RPMI8226 (cell line): ENCODE results near the gene IL18BP.
A peak's percentile ranks its signal among the peaks of the same experiment; 100 is the strongest.

ENCODE experiments used
- DNase-seq: peaks from one replicate; pipeline ENCODE4 v3.0.0-alpha.2; 2015

The IL18BP gene

DNA sequence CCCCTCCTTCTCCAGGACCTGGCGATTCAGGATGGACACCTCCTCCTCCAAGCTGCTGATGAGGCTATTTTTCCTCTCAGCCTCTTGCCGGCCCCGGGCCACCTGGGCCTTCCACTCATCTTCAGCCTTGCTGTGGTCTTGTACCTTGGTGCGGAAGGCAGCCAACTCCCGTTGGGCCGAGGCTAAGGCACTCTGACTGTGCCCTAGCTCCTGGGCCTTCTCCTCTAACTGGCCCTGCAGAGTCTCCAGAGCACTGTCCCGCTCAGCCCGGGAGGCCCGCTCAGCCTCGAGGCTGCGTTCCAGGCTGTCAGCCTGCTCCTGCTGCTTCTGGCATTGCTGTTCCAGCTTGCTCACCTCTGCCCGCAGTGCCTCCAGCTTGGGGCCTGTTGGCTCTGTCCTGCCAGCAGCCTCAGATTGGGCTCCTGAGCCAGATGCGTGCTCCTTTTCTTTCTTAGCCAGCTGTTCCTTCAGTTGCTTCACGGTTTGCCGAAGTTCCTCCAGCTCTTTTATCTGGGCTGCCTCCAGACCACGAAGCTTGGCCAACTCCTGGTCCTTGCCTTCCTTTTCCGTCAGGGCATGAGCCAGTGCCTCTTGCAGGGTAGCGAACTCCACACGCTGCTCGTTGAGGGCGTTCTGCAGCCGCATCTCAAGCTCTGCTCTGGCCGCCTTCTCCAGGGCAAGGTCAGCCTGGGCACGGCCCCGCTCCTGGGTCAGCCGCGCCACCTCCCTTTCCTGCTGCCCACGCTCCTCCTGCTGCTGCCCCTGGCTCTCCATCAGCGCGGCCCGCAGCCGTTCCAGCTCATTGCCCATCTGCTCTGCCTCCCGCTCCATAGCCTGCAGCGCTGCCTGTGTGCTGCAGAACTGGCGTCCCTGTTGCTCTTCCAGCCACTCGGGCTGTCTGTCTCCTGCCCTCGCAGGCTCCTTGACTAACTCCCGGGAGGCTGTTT is 15.3 kb downstream of the IL18BP start:
- no peak for DNase-seq

DNA sequence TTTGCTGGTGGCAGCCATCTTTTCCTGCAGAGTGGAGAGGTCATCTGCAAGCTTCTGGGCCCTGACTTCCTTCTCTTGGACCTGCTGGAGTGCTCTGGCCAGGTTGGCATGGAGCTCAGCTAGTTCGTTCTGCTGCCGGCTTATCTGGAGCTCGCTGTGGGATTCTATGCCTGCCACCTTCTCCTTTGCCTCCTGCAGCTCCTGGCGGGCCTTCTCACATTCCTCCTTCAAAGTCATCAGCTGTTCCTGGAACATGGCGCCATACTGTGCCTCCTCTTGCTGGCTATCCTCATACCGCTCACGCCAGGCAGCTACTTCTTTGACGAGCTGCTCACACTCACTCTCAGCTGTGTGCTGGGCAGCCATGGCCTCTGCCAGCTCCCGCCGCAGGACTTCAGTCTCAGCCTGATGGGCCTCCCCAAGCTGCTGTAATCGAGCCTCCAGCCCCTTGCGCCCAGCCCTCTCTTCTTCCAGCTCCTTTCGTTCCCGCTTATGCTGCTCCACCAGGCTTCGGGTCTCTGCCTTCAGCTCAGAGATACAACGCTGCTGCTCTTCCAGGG is 16.1 kb downstream of the IL18BP start:
- no peak for DNase-seq

DNA sequence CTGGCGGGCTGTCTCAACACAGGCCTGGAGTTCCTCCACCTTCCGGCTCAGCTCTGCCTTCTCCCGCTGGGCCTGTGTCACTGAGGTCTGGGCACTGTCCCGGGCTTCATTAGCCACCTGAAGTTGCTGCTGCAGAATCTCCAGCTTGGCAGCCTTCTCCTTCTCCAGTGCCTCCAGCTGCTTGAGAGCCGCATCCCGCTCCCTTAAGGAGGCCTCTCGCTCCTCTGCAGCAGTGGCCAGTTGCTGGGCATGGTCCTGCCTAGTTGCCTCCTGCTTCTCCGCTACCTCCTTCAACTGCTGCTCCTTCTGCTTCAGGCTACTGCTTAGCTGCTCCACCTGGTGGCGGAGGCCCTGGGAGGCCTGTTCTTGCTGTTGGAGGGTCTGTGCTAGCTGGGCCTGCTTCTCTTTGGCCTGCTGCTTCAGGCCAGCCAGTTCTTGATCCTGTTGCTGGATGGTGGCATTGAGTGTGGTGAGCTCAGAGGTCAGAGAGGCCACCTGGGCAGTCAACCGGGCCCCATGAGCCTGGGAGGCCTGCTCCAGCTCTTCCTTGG is 16.9 kb downstream of the IL18BP start:
- no peak for DNase-seq

DNA sequence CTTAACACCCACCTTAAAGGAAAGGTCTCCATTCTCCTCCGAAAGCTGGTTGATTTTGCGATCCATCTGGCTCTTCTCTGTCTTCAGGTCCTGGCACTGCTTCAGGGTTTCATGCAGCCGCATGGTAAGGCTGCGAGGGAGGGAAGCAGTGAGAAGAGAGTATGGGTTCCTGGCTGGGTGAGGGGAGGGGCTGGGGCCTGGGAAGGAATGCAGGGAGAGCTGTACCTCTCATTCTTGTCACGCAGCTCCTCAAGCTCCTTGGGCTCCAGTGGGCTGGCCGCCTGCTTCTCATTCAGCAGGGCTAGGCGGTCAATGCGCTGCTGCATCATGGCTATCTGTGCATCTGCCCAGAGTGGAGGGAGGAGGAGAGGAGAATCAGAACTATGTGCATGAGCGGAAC is 19.5 kb downstream of the IL18BP start:
- no peak for DNase-seq

DNA sequence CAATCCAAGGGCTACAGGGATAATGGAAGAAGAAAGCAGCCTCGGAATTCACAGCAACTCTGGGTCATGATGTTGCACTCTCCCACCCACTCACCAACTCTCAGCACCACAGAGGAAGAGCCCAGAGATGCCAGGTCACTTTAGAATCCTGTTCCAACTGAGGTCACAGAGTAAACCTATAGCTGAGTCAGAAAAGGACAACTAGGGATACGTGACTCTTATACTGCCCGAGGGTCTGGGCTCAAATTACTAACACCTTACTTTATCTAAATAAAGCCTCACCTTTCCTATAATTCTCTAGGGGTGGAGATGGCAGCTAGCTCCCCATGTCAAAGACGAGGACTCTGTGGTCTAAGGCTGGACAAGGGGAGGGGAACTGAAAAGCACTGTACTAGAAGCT is 24.6 kb downstream of the IL18BP start:
- no peak for DNase-seq

DNA sequence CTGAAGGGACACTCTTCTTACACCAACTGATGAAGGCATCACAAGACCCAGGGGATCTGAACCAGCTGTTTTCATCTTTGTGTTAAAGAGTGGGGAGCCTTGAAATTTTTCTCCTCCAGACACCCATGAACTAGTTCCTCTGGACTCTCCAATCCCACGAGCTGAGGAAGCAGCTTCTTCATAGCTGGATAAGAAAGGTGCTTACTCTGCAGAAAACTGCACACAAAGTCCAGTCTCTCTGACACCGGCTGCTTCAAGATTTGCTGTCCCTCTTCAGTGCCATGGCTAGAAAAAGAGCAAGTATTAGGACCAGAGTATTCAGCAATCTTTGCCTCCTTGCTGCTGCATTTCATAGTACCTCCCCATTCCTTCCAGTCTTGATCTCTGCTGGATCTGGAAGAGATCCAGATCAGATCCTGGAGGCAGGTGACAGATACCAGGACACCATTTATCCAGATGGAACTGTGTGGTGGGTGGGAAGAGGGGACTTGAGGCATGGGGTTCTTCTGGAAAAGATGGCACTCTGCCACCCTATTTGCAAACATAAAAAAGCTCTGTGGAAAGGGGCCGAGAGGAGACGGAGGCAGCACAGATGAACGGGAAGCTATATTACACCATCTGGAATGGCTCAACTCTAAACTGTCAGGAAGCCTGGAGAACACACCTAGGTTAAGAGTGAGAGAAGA is 25.5 kb downstream of the IL18BP start:
- DNase-seq, result no peak

DNA sequence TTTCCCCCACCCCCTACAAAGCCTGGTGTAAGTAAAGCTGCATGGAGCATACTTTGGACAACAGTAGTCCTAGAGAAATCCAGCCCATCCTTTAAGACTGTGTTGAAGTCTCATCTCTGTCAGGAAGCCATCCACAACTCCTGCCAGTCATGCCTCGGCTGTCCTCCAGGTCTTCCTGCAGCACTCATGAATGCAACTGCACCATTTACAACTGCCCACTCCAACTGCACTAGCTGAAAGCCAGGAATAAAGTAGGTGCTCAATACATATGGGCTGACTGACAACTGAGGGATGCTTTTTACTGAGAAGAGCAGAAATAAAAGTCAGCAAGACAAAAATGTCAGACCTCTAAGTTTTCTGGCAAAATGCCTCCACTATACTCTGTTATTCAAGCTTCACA is 27.4 kb downstream of the IL18BP start:
- no peak for DNase-seq

DNA sequence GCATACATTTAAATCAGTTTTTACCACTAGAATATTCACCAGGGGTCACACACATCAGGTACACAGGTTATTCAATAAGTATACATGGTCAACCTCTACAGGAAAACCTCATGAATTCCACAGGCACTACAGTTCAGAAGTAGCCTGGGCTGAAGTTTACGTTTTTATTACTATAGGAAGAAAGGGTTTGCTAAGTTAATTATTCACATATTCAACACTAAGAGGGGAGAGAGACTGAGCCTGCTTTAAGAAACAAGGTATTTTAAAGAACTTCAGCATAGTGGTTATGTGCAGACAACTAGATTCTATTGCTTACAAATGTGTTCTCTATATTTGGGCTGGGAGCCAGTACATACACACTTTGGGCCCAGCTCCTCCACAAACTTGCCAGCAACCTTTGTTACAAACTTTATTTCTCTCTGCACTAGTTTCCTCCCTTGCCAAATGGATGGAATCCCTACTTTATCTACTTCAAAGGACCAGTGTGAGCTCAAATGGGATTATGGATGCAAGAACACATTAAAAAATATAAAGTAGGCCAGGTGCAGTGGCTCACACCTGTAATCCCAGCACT is 31.9 kb downstream of the IL18BP start:
- no peak for DNase-seq

DNA sequence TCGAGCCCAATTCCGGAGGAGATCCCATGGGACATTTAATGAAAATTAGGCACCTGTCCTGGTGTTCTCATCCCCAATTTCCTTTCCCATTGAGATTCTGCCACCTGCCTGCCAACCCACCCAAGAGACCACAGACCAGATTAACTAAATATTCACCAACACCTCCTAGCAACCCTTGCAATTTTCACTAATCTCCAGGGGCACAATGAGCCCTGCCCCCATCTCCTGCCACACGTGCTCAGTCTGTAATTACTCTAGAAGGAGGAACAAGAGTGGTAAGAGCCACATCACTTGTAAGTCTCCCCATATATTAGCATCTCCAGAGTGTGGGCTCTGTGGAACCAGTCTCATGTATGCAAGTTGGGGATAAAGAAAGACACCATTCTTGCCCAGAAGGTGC is 38.0 kb downstream of the IL18BP start:
- no peak for DNase-seq

DNA sequence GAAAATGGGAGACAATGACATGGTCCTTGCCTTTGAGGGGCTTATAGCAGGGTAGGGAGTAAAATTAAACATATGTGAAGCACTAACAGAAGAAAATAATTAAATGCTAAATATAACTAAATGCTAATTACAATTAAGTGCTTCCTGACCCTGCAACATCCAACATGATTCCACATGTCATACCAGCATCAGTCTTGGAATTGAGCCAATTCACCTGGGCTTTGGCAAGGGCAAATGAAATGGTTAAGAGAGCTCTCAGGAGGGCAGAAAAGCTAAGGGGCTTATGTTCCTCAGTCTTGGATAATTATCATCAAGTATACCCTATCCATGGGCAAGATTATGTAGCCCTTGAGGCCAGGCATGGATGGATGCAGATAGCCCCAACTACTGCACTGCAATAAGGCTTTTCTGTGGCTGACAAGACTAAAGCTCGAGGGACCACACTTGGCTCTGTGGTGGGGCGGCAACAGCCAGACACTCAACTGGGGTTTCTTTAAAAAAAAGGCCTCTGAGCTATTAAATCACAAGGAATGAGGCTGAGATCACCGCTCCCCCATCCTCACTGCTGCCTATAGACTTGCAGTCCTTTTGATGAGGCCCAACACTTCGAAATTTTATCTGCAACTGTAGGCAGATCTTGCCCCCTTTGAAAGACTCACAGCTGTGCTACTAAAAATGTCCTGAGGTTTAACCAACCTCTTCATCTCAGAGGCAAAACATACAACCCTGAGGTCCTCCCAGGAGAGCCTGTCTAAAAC is 39.0 kb downstream of the IL18BP start:
- DNase-seq, result no peak

DNA sequence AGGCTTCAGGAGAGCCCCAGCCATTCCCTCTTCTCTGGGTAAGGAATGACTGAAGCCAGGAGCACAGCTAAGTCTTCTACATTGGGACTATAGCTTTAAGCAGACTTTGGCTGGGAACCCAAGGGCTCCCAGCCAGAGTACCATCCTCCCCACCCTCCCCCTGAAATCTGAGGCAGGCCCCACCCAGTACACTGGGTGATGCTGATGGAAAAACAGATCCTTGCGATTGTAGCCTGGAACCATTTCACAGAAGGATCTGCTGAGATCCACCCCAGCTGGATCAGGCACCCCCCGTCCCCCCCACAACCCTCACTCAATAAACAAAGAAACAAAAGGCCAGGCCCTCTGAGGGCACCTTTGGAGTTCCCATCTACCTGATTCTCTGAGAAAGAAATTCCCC is 39.8 kb downstream of the IL18BP start:
- no peak for DNase-seq

DNA sequence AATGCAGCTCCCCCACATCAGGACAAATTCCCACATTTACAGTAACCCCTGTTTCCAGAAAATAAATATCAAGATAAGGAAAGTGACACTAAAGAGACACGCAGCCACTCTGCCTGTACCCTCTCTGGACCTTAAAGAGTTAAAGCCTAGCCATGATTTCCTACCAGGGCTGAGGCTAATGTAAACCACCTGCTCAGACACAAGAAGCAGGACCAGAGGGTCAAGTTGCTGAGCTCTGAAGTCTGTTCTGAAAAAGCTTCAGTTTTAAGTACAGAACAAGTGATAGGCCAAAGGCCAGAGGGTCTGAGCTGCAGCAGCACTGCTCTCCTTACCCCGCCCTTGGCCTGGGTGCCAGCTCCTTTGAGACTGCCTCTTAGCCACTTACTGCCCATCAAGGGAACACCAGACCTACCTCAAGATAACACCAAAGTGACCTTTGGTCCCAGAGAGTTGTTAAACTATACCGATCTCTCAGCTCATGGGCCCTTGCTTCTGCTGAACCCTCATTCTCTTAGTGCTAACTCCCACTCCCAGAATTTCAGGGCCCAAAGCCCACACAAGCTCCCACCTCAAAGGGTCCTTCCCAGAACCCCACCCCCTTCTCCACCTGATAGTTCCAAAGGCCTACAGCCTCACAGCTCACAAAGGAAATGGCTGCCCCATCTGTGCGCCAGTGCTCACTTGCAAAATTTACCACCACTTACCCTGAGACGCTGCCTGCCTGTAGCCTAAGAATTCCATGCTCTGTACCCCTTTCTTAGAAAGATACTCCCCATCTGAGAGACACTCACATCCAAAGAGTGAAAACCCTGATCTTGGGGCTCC is 40.5 kb downstream of the IL18BP start:
- no peak for DNase-seq

DNA sequence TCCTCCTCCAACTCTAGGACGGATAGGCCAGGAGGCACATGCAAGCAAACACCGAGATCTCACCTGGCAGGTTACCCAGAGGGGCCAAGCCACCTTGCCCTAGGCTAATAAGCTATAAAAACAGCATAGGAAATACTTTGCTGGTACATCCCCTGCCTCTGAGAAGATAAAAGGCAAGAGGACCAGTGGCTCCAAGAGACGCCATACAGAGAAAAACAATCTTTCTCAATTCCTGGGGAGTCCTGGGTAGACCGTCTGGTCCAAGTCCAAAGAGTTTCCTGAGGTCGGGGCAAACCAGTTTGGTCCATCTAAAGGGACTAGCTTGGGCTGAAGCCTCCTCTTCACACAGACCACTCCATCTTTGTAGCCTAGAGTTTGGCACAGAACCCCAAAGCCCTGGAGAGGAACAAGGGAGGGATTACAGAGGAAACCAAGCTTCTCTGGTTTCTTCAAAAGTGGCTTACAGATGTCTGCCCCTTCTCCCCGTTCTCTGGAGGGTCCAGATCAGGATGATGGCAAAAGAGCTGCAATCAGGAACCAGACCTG is 41.2 kb downstream of the IL18BP start:
- no peak for DNase-seq

DNA sequence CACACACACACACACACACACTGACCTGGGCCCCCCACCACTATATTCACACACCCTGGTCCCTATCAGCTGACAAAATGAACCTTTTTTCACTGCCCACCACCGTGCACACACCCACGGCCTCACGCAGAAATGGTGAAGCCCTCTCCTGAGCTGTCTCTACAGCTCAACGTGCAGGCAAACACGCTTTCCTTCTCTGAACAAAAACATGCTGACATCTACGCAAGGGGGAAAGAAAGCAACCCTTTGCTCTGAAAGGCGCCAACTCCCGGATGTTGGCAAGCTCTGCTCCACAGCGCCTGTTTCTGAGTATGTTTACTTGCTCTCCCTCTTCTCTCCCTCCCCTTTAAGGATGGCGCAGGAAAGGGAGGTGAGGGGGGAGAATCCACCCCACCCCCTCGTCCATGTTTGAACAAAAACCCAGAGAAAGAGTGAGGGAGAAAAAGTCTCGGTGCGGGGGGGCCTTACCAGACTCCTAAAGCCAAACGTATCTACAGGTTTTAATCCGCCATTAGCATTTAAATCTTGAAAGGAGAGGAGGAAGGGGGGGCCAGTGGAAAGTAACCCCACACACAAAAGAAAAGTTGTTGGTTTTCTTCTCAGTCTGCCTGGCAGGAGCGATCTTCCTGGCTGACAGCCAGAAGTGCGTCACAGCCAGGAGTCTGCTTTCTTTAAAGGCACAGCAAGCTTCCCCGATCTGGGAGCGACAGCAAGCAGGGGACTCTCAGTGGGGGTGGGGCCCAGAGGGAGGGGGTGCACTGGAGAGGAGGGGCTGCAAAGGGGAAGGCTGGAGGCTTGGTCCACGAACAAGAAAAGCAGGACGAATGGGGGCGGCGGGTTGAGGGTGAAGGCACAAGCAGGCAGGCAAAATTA is 42.0 kb downstream of the IL18BP start:
- peak; percentile 90 for DNase-seq

DNA sequence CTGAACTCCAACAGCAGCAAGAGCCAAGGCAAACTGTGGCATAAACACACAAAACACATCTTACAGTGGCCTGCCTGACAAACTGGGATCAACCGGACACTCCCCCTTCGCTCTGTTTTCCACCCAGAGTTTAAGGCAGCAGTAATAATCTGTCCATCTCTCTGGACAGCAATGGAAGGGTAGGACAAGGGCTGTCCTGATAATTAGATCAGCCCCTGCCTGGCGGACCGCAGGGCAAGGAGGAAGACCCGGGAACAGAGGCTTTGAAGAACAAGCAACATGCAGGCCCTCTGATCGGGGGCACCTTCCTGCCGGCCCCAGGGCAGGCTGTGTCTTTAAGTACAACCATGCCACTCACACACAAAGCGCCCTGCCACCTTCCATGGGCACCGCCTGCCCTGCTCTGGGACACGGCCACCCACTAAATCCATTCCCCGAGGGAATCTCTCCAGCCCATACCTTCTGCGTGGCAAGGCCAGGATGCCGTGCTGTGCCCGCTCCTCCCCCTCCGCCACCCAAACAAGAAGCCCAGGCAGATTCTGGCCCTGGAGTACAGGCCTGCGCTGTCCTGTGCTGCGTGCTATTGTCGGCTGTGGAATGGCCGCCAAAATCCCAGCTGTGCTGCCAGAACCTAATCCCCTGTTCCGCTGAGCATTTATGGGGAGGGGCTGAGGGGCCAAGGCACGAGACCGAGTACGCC is 42.8 kb downstream of the IL18BP start:
- DNase-seq, result peak; percentile 47

DNA sequence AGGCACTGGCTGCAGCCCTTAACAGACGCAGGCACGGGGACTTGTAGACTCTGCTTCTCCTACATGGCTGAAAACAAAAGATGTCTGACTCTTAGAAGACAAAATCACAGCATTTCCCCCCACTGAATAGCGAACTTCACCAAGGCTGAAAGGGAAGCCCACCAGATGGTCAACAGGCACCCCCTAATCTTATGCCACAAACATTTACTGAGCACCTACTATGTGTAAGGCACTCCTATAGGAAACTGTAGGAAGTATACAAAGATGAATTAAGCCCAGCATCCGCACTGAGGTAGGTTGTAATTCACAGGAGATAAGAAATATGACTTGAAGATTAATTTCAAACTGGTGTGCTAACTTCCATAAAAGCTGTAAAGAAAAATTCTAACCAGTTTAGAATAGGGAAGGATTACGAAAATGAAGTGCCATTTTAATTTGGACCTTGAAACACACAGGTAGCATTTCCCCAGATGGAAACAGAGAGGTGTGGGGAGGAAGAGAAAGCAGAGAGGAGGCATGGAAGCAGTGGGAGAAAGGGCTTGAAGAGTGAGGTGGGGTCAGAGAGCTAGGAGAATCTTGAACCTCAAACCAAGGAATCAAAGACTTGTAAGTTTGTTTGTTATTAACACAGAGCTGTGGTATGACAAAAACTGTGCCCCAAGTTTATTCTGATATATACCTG is 43.5 kb downstream of the IL18BP start:
- DNase-seq, result no peak

DNA sequence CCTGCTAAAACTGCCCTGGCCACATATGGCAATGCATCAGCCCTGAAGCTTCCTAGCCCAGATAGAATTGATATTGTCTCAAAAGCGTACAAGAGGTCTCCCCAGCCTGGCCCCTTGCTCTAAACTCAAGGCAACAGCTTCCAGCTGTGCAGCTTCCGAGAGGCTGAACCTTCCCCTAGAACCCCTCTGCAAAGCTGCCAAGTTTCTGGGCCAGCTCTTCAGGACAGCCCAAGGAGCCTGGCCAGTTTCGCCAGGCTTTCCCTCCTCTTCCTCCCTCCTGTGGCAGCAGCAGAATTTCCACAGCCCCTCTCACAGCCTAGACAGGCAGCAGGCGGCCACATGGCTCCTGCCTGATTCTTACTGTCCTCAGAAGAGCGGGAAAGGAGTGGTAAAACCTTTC is 47.1 kb downstream of the IL18BP start:
- DNase-seq, result no peak

DNA sequence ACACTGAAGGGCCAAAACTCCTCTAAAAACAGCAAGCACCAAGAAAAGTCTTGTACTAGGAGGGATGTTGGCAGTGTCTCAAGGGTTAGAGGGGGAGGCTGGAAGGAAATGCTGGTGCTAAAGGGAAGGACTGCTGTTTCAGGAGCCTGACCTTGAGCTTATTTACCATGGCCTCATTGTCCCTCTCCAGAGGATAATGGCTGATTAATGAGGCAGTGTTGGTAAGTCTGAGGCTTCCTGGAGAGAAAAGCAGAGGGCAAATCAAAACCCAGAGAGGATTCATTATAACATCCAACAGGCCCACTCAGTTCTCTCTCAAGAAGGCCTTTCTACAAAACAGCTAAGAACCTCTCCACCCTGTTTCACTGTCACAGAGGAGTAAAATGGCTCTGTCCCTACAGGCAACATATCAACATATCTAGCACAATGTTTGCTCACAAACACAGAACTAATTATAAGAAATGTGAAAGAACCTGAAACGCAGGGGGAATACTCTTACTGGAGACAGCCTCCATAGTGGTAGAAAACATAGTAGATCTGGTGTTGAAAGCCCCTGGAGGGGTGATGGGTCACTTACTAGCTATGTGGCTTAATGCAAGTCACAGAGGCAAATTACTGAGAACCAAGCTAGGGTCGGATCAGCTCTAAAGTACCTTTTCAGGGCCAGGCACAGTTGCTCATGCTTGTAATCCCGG is 50.2 kb downstream of the IL18BP start:
- no peak for DNase-seq
